Ovary (tissue), 9 donors: ENCODE data around the gene OCA2. TPM values are rescaled to one million over a fixed set of nuclear protein-coding genes. Genes with fewer than 3 reads are reported as not detected.

ENCODE experiments used
- DNase-seq, 5 donors: peaks; one replicate each; pipeline ENCODE4 v3.0.0-alpha.2; 2019 to 2020
- H3K27ac ChIP-seq, 2 donors: fragments of 200-600 bp; one replicate each; pipeline versions ENCODE4 v1.5.1 to v1.8.0; 2019 to 2022
- H3K27me3 ChIP-seq: fragments of 200-600 bp; one replicate; pipeline ENCODE4 v1.8.0; 2022
- H3K36me3 ChIP-seq: fragments of 200-600 bp; sonication (generic); one replicate; pipeline ENCODE4 v1.5.1; 2019
- H3K4me1 ChIP-seq: one replicate; pipeline ENCODE4 v1.8.1; 2013; ENCODE audit warnings: mild to moderate bottlenecking, moderate library complexity; ENCODE audit not compliant: insufficient read depth
- H3K4me3 ChIP-seq: fragments of 200-600 bp; sonication (generic); one replicate; pipeline ENCODE4 v1.5.1; 2017
- H3K9me3 ChIP-seq, 2 donors: fragments of 200-600 bp in 1 of 2; sonication (generic) in 1 of 2; one replicate each; pipeline versions ENCODE4 v1.5.1 to v1.8.1; 2013 to 2019; ENCODE audit warnings: mild to moderate bottlenecking in 1 of 2, moderate library complexity in 1 of 2
- CTCF ChIP-seq, 3 donors: fragments of 450-650 bp in 2 of 3; fragments of 200-600 bp in 1 of 3; IDR thresholded peaks; one replicate each; pipeline versions ENCODE4 v1.5.1 to v1.8.0; 2016 to 2022; ENCODE audit warnings: antibody characterized with exemption in 3 of 3, mild to moderate bottlenecking in 1 of 3
- EP300 ChIP-seq: sonication (generic); formaldehyde crosslinking; IDR thresholded peaks from one replicate; pipeline ENCODE4 v1.6.1; 2017; ENCODE audit warnings: antibody characterized with exemption
- POLR2A ChIP-seq: fragments of 450-650 bp; IDR thresholded peaks from one replicate; pipeline ENCODE4 v1.6.1; 2017; ENCODE audit warnings: antibody characterized with exemption, mild to moderate bottlenecking, moderate library complexity
- WGBS, 3 donors: extraction: QIAGEN DNeasy Blood & Tissue Kit in 1 of 3; methylation state at CpG; one replicate each; pipeline versions ENCODE4 v1.1.5 to v1.1.7; 2013 to 2017; 5-methylcytosine and 5-hydroxymethylcytosine counted together
- intact Hi-C, 4 donors: fragments of 100-400 bp; cut with DNase I; formaldehyde crosslinking; loops; one replicate each; pipeline versions ENCODE4 v1.11.0 to v1.15.1; 2022 to 2023
- polyA plus RNA-seq, 2 donors: library from polyadenylated mRNA; stranded (reverse); fragments of 200-250 nt in 1 of 2; fragments of 350-450 nt in 1 of 2; fragmentation: Illumina TruSeq in 1 of 2; extraction: RNeasy Lipid Tissue Mini Kit (QIAGEN cat#74804) in 1 of 2; gene quantifications; one replicate each; pipeline ENCODE4 v1.2.3, GENCODE V29; 2013 to 2014
- total RNA-seq, 7 donors: library from RNA; depleted of rRNA in 2 of 7; stranded (reverse); fragments of >200 nt in 2 of 7; fragmentation: NEBNext Ultra II Directional in 3 of 7; extraction: Animal tissue kit (Norgen Biotek cat#: 25700) in 3 of 7; gene quantifications; one replicate each; pipeline versions ENCODE4 v1.1.0 to v1.2.4, GENCODE V29; 2016 to 2023
- donor health status: DM: no; HTN: no; CAD: no; lungs with moderate emphysema.
- donor health status: DM: no; HTN: no; CAD: no.
- donor health status: Bipolar disorder and iron deficiency.
- donor health status: DM: yes; HTN: yes; CAD: no.
- donor health status: DM: no; HTN: no; CAD: no.
- donor health status: DM: yes; HTN: yes; CAD: no.

The OCA2 gene
- total and polyA plus RNA-seq, 9 donors: 0.31 to 3.5 (median 0.68) TPM; not detected in 1

GRCh38 chr15:28017423-28017924 is 81.6 kb downstream of the OCA2 start:
- no peak for TF ChIP-seq CTCF (IDR thresholded peaks at IDR 0.05)
- TF ChIP-seq POLR2A: no peak
- no peak for TF ChIP-seq EP300
- no peaks in the 10 kb centered on the region for H3K9me3 ChIP-seq
- H3K27me3 ChIP-seq: no peaks in the 10 kb centered on the region
- H3K4me3 ChIP-seq: no peak overlapping the region
- H3K27ac ChIP-seq: no peak overlapping the region
- no peaks in the 10 kb centered on the region for H3K36me3 ChIP-seq
- H3K4me1 ChIP-seq: peaks cover 8% of the 10 kb centered on the region
- DNase-seq: no peak
- intact Hi-C loops: no loop called here
- WGBS, 3 donors: 70 to 82% (median 75%) methylated on average over 10 of the region's 10 CpGs

- WGBS, 3 donors: 86 to 92% (median 88%) methylated on average over 10 of the region's 10 CpGs
- TF ChIP-seq POLR2A (no peak), EP300 (no peak), CTCF (IDR thresholded peaks at IDR 0.05) (no peak)
- no peak for DNase-seq
- Histone ChIP-seq H3K4me3 (no peak overlapping the region), H3K27me3 (no peaks in the 10 kb centered on the region), H3K27ac (no peak overlapping the region), H3K9me3 (no peaks in the 10 kb centered on the region), H3K4me1 (no peaks in the 10 kb centered on the region), H3K36me3 (no peaks in the 10 kb centered on the region)
- intact Hi-C loops: no loop called here
These were observed 83.3 kb downstream of the OCA2 start for GRCh38 chr15:28015855-28016254.

GRCh38 chr15:28014623-28015200 is 84.4 kb downstream of the OCA2 start:
- H3K4me1 ChIP-seq: no peaks in the 10 kb centered on the region
- H3K27me3 ChIP-seq: no peaks in the 10 kb centered on the region
- H3K9me3 ChIP-seq: no peaks in the 10 kb centered on the region
- 92 to 95% (median 93%) methylated on average over 23 of the region's 23 CpGs for WGBS, 3 donors
- intact Hi-C loops: no loop called here
- no peak for TF ChIP-seq CTCF (IDR thresholded peaks at IDR 0.05)
- no peak for TF ChIP-seq EP300
- TF ChIP-seq POLR2A: no peak
- no peaks in the 10 kb centered on the region for H3K36me3 ChIP-seq
- H3K4me3 ChIP-seq: no peak overlapping the region
- DNase-seq: no peak
- H3K27ac ChIP-seq: no peak overlapping the region

GRCh38 chr15:28013976-28014375 is 85.1 kb downstream of the OCA2 start:
- H3K27ac ChIP-seq: no peak overlapping the region
- 88 to 92% (median 90%) methylated on average over 9 of the region's 9 CpGs for WGBS, 3 donors

More at GRCh38 chr15:28013976-28014375, 85.1 kb downstream of the OCA2 start:
- H3K4me3 ChIP-seq: no peak overlapping the region
- H3K9me3 ChIP-seq: no peaks in the 10 kb centered on the region
- H3K4me1 ChIP-seq: no peaks in the 10 kb centered on the region
- no peak for DNase-seq
- intact Hi-C loops: no loop called here
- TF ChIP-seq CTCF (IDR thresholded peaks at IDR 0.05): no peak
- TF ChIP-seq POLR2A: no peak
- TF ChIP-seq EP300: no peak
- no peaks in the 10 kb centered on the region for H3K27me3 ChIP-seq
- no peaks in the 10 kb centered on the region for H3K36me3 ChIP-seq
